NCI-H2196 (cell line): Measurements from ENCODE around the gene ZNF362.

Experiments
- DNase-seq: peaks from one replicate; lab custom pipeline; 2025; ENCODE audit not compliant: unreplicated experiment; lab: John Stamatoyannopoulos, UW

The ZNF362 gene

DNA sequence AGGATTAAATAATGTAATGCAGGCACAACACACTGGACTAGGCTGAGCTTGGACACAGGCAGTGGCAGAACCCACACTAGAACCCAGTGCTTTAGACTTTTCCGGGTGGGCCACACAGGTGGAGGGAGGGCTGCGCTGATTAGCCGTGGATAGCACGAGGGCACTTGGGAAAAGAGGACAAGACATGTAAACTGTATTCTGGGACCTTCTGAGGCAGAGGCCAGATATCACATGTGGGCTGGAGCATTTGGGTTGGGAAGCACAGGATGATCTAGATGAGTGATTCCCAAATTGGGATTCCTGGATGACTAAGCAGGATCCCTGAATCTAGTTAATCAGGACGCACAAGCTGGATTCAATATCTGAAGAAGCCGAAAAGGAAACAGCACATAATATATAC, 84.9 kb downstream of the ZNF362 start:
- DNase-seq, result no peak

DNA sequence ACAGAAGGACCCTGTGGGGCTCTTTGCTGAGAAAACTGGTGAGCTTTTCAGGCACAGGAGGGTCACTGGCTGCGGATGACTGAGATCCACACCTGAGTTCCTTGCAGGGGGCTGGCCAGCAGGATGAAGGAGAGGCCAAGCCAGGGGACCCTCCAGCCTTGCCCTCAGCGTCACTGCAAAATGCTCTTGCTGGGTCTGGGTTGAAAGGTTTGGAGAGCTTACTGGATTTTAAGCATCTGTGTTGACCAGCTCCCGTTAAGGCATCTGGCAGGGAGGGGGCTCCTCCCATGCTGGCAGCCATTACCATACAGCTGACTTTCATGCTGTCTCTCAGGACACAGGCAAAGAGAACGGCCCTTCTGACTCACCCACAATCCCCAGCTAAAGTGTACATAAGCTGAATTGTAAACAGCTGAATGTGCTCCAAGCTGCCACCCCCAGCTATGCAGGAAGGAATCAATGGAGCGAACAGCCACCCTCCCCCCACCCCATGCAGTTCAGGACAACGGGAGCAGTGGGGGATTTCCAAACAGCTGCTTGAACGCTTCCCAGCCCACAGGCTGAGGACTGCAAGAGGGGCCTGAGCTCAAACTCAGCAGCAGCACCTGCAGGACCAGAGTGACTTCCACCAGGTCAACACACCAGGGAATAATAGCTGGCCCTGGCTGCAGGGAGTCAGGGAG, 85.9 kb downstream of the ZNF362 start:
- DNase-seq, result peak; percentile 94

DNA sequence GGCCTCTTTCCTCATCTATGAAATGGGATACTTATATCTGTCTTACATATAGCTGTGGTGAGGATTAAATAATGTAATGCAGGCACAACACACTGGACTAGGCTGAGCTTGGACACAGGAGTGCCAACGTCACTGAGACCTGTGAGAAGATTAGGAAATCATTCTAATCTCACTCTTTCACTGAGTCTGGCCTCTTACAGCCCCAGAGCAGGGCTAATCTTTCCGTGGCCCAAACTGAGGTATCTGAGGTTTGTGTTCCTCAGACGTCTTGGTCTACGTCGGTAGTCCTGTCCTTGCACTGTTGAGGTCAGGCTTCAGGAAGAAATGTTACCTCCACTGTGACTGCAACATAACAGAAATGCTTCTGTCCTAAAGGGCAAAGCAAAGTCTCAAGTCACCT, 87.2 kb downstream of the ZNF362 start:
- DNase-seq, result no peak

DNA sequence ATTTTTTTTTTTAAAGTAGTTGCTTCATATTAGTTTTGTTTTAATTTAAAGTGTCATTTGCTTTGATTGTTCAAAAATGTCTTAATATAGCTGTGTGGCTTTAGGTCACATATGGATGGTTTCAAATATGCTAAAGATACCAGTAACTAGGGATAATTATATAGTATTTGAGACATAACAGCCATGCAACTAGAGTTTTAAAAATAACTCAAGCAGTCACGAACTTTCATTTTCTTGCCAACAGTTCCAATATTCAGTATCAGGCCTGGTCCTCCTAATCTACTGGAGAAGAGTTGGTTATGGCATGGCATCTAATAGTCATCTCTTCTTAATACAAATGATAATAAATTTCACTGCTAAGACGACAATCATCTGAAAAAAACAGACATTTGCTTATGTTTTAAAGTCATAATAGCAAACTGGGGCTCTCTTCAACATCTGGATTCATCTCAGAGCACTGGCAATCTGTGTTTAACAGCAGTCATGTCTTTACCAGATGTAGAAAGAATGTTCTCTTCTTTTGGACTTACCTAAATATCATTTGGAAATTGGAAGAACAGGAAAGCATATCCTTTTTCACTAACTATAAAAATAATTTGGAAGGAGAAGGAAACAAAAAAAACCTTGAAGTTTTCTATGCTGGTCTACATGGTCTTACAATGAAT, 88.7 kb downstream of the ZNF362 start:
- DNase-seq, result no peak

DNA sequence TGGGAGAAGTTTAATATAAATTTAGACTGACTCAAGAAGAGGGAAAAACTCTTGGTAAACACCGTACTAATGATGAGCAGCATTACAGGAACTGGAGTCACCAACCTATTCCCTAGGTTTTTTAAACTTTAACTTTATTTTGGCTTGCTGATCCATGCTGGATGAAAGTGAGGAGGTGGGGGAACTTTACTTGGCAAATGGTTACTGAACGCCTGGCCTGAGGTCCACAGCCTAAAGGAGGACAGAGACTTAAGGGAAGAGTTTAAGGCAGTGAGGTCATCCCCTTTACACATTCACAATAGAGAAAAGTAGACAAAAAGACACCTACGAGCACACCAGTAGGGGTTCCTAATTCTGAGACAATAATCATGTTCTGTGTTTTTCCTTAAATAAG, 90.2 kb downstream of the ZNF362 start:
- DNase-seq, result no peak

DNA sequence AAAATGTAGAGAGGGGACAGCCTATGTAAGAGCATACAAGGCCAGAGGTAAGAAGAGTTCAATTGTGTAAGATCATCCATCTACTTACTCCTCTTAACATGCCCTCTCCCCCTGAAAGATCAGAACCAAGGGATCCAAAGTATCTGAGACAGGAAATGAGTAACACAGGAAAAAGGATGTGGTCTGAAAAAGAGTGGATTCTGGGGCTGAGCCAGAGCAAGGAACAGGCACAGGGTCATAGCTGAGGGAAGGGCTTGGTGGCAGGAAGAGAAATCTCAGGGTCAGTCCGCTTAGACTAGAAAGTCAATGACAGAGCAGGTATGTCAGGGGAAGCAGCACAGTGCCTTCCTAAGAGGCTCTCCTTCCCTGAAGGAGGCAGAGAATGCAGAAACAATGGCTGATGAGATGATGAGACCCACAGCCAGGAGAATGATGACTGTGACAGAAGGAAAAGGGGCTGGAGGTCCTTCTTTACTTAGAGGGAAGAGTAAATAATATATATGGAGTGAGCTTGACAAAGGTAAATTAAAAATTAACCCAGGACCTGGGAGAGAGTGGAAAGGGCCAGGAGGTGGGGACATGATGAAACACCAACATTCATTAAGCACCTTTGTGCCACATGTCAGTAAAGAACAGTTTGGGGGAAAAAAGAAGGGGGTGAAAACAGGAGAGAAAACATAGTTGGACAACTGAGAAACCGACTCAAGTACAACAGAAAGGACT, 90.8 kb downstream of the ZNF362 start:
- DNase-seq, result peak; percentile 24

DNA sequence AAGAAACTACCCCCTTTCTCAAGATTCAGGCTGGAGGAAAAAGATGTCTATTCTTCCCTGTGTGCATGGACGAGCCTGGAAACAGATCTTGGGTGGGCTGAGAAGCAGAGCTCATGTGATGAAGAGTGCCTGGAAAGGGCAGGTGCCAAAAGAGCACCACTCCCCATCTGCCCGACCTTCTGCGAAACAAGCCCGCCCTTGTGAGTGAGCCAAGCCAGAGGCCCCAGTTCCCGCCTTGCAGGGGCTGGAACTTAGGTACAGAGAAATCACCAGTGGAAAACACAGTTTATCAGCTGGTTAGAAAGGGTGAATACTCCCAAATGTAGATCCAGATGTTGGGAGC, 91.3 kb downstream of the ZNF362 start:
- DNase-seq, result no peak

DNA sequence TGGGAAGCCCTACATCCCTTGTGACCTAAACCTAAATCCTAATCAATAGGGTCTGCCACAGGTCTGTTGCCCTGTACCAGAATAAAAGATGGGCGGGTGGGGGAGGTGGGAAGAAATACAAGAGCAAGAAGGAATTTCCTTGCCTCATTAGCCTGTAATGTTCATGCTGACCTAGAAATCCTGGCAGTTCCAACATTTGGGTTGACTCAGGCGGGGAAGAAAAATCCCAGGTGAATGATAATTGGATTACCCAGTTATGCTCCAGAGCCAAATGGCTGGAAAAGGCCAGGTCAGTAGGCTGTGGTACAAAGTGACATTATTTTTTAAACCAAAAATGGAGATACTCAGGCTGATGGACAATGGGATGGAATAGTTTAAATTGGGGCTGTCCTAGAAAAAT, 91.9 kb downstream of the ZNF362 start:
- no peak for DNase-seq

DNA sequence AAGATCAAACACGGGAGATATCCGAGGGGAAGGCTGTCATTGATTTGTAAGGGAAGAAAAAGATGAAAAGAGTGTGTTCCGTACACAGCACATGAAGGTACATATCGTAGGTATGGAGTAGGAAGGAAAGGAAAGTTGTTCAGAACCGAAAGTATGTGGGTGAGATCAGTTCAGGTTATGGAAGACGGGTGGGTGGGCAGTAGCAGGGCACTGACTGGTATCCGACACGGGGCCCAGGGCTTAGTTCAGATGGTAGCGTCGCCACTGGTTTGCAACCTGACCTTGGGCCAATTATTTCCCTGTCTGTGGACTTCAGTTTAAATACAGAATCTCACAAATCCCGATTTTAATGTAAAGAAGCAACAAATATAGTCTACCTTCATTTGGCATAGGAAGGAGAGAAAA, 92.4 kb downstream of the ZNF362 start:
- DNase-seq, result no peak

DNA sequence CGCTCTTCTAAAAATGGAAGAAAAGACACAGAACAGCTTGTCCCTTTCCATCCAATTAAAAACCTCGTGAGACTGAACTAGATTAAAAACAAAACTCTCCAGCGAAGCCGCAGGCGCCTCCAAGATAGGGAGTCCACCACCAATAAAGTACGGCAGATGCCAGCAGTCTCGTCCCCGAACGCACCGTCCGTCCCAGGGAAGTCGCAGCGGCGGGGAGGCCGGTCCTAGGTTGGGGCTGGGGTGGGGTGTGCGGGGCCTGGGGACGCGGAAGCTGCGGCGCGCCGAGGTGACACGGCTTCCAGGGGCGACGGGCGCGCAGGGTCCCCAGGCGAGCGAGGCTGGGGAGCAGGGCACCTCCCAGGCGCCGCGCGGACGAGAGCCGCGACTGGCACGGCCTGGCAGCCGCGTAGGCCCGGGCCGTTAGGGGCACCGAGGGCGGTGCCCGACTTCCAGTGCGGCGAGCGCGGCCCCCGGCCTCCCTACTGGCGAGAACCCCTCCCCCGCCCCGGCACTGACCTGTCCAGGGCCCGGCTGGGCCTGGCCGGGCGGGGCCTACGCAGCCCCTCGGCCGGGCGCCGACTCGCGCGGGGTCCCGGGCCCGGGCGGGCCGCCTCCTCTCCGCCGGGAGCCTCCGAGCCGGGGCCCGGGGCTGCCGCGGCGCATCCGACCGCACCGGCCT, 92.9 kb downstream of the ZNF362 start:
- DNase-seq, result no peak

DNA sequence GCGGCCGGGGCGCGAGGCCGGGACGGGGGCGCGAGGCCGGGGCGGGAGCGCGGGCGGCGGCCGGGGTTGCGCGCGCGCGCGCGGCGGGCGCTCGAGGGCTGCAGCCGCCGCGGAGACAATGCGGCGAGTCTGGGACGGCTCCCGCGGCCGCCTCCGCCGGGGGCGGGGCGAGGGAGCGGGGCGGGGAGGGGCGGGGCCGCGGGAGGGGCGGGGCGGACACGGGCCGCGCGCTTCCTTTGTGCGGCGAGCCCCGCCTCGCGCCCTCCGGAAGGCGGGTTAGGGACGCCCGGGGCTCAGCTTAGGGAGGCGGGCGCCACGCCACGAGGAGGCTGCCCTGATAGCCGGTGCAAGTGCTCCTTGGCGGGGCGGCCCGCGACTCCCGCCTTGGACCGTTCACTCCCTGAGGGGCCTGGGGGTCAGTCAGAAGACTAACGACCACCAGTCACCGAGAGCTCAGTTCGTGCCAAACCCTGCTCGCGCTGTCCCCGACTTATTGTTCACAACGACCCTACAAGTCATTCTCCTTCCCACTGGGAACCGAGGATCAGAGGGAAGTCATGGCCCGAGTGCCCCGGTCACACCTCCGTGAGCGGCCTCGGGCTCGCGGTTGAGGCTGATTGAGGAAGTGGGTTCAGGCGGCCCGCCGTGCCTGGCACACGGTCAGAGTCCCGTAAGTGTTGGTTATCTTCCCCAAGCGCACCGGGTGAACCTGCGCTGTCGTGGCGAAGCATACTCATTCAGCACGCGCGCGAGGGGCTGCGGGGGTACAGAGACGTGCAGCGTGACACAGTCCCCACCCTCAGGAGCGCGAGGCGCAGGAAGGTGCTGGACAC, 93.7 kb downstream of the ZNF362 start:
- DNase-seq, result peak; percentile 90
